GM19438 (cell line): Measurements from ENCODE around the gene NUP210.
"Not testable (repeated sequence)": the region's sequence is repeated elsewhere in the genome, so short reads cannot be mapped to it uniquely, and the experiment has no call there.

Source experiments
- ATAC-seq: cut with Tn5 transposase; IDR thresholded peaks from one replicate; pipeline ENCODE4 v1.9.1; 2021; ENCODE audit warnings: low read depth; ENCODE audit not compliant: unreplicated experiment

NUP210 gene

GRCh38 chr3:13377741-13378140 lies 42.4 kb downstream of the NUP210 start:
- not testable (repeated sequence) for ATAC-seq

- no peak for ATAC-seq
Observed at GRCh38 chr3:13377021-13377420, 43.1 kb downstream of the NUP210 start.

- ATAC-seq = no peak
Observed at GRCh38 chr3:13376091-13376490, 44.0 kb downstream of the NUP210 start.

GRCh38 chr3:13375464-13375863 lies 44.7 kb downstream of the NUP210 start:
- no peak for ATAC-seq

GRCh38 chr3:13373975-13374586 lies 46.0 kb downstream of the NUP210 start:
- ATAC-seq = no peak

- ATAC-seq = no peak
Observed at GRCh38 chr3:13372656-13373055, 47.5 kb downstream of the NUP210 start.

- ATAC-seq = no peak
Observed at GRCh38 chr3:13372126-13372525, 48.0 kb downstream of the NUP210 start.

GRCh38 chr3:13371100-13372075 lies 48.7 kb downstream of the NUP210 start:
- ATAC-seq = no peak

GRCh38 chr3:13370609-13371008 lies 49.5 kb downstream of the NUP210 start:
- no peak for ATAC-seq

- no peak for ATAC-seq
Observed at GRCh38 chr3:13370055-13370454, 50.1 kb downstream of the NUP210 start.

GRCh38 chr3:13368834-13369233 lies 51.3 kb downstream of the NUP210 start:
- no peak for ATAC-seq

- ATAC-seq = no peak
Observed at GRCh38 chr3:13367728-13368127, 52.4 kb downstream of the NUP210 start.

- ATAC-seq = no peak
Observed at GRCh38 chr3:13365390-13366379, 54.4 kb downstream of the NUP210 start.

- no peak for ATAC-seq
Observed at GRCh38 chr3:13364602-13365271, 55.4 kb downstream of the NUP210 start.

- no peak for ATAC-seq
Observed at GRCh38 chr3:13362551-13362950, 57.6 kb downstream of the NUP210 start.

GRCh38 chr3:13359916-13360315 lies 60.2 kb downstream of the NUP210 start:
- ATAC-seq = no peak

- no peak for ATAC-seq
Observed at GRCh38 chr3:13358643-13359042, 61.5 kb downstream of the NUP210 start.

- ATAC-seq = no peak
Observed at GRCh38 chr3:13358051-13358450, 62.1 kb downstream of the NUP210 start.

GRCh38 chr3:13357074-13357473 lies 63.0 kb downstream of the NUP210 start:
- no peak for ATAC-seq

- ATAC-seq = no peak
Observed at GRCh38 chr3:13353936-13354542, 66.1 kb downstream of the NUP210 start.
